Retinal pigment epithelial cell (primary cell): ENCODE measurements around the gene AGAP1.
A peak's percentile ranks its signal among the peaks of the same experiment; 100 is the strongest.

ENCODE experiments used
- DNase-seq: peaks from one replicate; pipeline ENCODE4 v3.0.0-alpha.2; 2010; ENCODE audit warnings: low read depth
- H3K4me3 ChIP-seq: 2 replicates; pipeline ENCODE4 v1.5.1; 2011; ENCODE audit warnings: mild to moderate bottlenecking, low read length, control low read depth, moderate library complexity
- CTCF ChIP-seq: conservative IDR thresholded peaks from 2 replicates; pipeline ENCODE4 v1.5.1; 2011; ENCODE audit warnings: low read depth, low read length, control low read depth, inconsistent platforms

AGAP1 gene

GRCh38 chr2:235546151-235546435 is 52.2 kb downstream of the AGAP1 start:
- H3K4me3 ChIP-seq = no peak overlapping the region
- no peak for DNase-seq
- TF ChIP-seq CTCF = no peak

DNA sequence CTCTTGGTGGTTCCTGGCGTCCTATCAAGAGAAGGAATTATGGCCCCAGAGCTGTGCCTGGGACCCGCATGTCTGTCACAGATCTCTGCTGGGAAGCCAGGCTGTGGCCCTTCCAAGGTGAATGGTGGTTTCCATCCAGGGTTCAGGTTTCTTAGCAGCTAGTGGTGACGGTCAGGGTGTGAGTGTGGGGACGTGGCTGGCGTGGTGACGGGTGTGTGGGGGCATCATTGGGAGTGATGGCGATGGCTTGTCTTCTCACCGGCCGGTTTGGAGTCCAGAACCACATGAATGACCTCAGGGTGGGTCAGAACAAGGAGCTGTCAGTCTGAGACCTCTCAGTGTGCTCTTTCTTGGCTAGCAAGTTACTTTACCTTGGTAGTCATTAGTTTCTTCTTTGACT is 52.6 kb downstream of the AGAP1 start:
- H3K4me3 ChIP-seq = no peak overlapping the region
- DNase-seq = no peak
- no peak for TF ChIP-seq CTCF

DNA sequence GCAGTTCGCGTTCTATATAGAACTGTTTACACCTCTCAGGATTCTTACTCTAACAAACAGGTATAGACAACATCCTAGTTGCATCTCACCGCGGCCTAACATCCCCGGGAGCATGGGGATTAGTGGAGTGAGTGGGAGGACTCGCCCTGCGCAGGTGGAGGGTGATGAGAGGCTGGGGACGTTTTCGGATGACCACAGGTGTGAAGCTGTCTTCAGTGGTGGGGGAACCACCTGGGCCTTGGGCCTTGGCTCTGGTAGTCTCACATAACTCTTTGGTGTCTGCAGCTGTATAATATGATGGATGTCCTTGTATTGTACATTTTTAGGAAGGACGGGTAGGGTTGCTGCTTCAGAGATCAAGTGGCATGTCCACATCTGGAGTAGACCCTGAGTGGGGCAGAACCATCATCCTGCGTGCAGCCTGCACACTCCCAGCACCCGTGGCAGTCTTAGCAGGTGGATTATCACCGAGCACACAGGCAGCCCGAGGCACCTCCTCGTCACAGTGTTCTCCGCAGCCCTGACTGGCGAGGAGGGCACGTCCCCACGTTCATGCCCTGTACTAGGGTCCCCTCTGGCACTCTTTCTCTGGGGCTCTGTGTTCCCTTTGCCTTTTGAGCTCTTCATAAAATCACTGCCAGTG is 56.0 kb downstream of the AGAP1 start:
- DNase-seq = no peak
- H3K4me3 ChIP-seq = no peak overlapping the region
- no peak for TF ChIP-seq CTCF

- TF ChIP-seq CTCF = no peak
- DNase-seq = no peak
- no peak overlapping the region for H3K4me3 ChIP-seq
These were observed 56.5 kb downstream of the AGAP1 start for GRCh38 chr2:235550378-235550760.

GRCh38 chr2:235550946-235551345 is 57.1 kb downstream of the AGAP1 start:
- TF ChIP-seq CTCF = no peak
- H3K4me3 ChIP-seq = no peak overlapping the region
- no peak for DNase-seq

GRCh38 chr2:235551965-235552364 is 58.1 kb downstream of the AGAP1 start:
- H3K4me3 ChIP-seq = no peak overlapping the region
- TF ChIP-seq CTCF = peak; percentile 85
- DNase-seq = no peak

- no peak for TF ChIP-seq CTCF
- no peak overlapping the region for H3K4me3 ChIP-seq
- DNase-seq = no peak
These were observed 58.8 kb downstream of the AGAP1 start for GRCh38 chr2:235552671-235553070.
